Nephron (organoid): ENCODE results near the gene MAGI1.

ENCODE experiments used
- H3K27ac Mint-ChIP-seq, 3 experiments: 2 replicates each; pipeline ENCODE4 v1.8.0; 2020; ENCODE audit warnings: mixed read lengths in 3 of 3, mild to moderate bottlenecking in 2 of 3, moderate library complexity in 1 of 3
- H3K27me3 Mint-ChIP-seq: 2 replicates; pipeline ENCODE4 v1.8.0; 2021; ENCODE audit warnings: low read depth, mild to moderate bottlenecking, moderate library complexity, mixed read lengths
- H3K36me3 Mint-ChIP-seq: 2 replicates; pipeline ENCODE4 v1.8.0; 2020; ENCODE audit warnings: low read depth, mixed read lengths
- H3K4me1 Mint-ChIP-seq: 2 replicates; pipeline ENCODE4 v1.8.0; 2020; ENCODE audit warnings: mixed read lengths
- H3K4me3 Mint-ChIP-seq, 3 experiments: 2 replicates each; pipeline ENCODE4 v1.8.0; 2020; ENCODE audit warnings: mild to moderate bottlenecking in 3 of 3, mixed read lengths in 3 of 3, moderate library complexity in 2 of 3
- H3K9me3 Mint-ChIP-seq: 2 replicates; pipeline ENCODE4 v1.8.0; 2020; ENCODE audit warnings: mixed read lengths
- TF ChIP-seq, protein P1 (sequence below), 3 experiments: fragments of 200-600 bp; sonication (generic); IDR thresholded peaks; one replicate each; pipeline ENCODE4 v1.5.0; 2021; ENCODE audit warnings: antibody characterized with exemption in 3 of 3; ENCODE audit not compliant: unreplicated experiment in 3 of 3

The MAGI1 gene

DNA sequence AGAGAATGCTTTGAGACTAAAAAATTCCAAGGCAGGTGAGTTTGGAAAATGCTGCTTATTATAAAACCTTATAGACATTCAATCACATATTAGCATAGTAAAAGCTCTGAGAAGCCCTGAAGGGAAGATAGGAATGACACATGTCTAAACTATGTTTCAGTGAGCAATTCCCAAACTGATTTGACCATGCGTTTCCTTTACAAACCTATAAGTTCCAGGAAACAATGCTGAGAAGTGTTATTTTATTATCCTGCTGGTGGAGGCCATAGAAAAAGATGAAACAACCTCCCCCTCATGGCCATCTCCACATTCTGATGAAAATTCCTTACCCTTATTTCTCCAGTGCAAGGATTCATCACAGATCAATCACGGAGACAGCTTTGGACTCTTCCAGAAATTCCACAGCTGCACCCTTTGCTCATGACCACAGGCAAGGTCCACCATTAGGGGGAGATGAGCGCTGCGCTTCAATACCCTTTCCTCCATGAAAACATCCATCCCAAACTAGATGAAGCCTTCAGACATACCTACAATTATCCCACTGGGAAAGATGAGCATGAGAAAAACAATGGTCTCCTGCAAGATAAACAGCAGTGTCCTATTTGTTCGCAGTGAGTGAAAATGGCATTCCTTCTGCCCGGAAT, 372.1 kb downstream of the MAGI1 start:
- Mint-ChIP-seq H3K27ac (peak overlapping the region in 1 of 3 experiments; percentile 25), H3K9me3 (no peaks in the 10 kb centered on the region), H3K4me3 (no peak overlapping the region), H3K4me1 (peaks cover 15% of the 10 kb centered on the region), H3K27me3 (no peaks in the 10 kb centered on the region), H3K36me3 (no peaks in the 10 kb centered on the region)
- TF ChIP-seq, protein P1, sequence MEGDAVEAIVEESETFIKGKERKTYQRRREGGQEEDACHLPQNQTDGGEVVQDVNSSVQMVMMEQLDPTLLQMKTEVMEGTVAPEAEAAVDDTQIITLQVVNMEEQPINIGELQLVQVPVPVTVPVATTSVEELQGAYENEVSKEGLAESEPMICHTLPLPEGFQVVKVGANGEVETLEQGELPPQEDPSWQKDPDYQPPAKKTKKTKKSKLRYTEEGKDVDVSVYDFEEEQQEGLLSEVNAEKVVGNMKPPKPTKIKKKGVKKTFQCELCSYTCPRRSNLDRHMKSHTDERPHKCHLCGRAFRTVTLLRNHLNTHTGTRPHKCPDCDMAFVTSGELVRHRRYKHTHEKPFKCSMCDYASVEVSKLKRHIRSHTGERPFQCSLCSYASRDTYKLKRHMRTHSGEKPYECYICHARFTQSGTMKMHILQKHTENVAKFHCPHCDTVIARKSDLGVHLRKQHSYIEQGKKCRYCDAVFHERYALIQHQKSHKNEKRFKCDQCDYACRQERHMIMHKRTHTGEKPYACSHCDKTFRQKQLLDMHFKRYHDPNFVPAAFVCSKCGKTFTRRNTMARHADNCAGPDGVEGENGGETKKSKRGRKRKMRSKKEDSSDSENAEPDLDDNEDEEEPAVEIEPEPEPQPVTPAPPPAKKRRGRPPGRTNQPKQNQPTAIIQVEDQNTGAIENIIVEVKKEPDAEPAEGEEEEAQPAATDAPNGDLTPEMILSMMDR (IDR thresholded peaks at IDR 0.05; ENCODE audit: unreplicated experiment in 3 of 3), result no peak

DNA sequence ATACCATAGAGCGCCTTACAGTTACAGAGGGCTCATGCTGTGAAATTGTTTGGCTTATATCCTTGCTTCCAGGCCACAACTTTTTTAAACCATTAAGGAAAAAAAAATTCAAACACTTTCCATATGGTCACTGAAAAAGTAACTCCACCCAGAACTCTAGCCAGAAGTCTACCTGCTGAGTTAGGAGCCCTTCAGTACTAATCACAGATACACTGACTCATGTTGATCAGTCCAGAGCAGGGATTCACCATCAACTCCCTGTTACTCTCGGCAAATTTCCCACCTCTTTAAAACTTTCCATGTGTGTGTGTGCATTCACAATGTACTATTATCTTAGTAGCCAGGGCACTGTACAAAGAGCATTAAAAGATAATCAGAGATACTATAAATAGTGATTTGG, 372.8 kb downstream of the MAGI1 start:
- H3K9me3 Mint-ChIP-seq, result no peaks in the 10 kb centered on the region
- TF ChIP-seq, protein P1 (IDR thresholded peaks at IDR 0.05; ENCODE audit: unreplicated experiment in 3 of 3), result no peak
- no peaks in the 10 kb centered on the region for H3K36me3 Mint-ChIP-seq
- no peak overlapping the region for H3K4me3 Mint-ChIP-seq
- no peaks in the 10 kb centered on the region for H3K27me3 Mint-ChIP-seq
- H3K27ac Mint-ChIP-seq, result peak overlapping the region in 1 of 3 experiments; percentile 1
- H3K4me1 Mint-ChIP-seq, result peaks cover 15% of the 10 kb centered on the region

DNA sequence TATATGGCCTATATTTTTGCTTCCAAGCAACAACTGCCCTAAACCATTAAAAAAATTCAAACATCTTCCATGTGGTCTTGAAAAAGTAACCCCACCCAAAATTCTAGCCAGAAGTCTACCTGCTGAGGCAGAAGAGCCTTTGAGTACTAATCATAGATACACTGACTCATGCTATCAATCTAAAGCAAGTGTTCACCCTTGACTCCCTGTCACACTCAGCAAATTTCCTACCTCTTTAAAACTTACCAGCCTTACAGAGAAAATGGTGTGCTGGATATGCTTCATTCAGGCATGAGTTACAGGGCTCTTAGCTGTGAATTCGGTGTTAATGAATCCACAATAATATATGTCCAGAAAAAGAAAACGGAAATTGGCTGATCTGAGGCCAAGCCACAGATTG, 373.8 kb downstream of the MAGI1 start:
- TF ChIP-seq, protein P1 (IDR thresholded peaks at IDR 0.05; ENCODE audit: unreplicated experiment in 3 of 3), result no peak
- H3K27ac Mint-ChIP-seq, result peak overlapping the region in 2 of 3 experiments; percentile 1 to 43
- no peak overlapping the region for H3K4me3 Mint-ChIP-seq
- no peaks in the 10 kb centered on the region for H3K9me3 Mint-ChIP-seq
- H3K36me3 Mint-ChIP-seq, result no peaks in the 10 kb centered on the region
- peaks cover 15% of the 10 kb centered on the region for H3K4me1 Mint-ChIP-seq
- no peaks in the 10 kb centered on the region for H3K27me3 Mint-ChIP-seq

DNA sequence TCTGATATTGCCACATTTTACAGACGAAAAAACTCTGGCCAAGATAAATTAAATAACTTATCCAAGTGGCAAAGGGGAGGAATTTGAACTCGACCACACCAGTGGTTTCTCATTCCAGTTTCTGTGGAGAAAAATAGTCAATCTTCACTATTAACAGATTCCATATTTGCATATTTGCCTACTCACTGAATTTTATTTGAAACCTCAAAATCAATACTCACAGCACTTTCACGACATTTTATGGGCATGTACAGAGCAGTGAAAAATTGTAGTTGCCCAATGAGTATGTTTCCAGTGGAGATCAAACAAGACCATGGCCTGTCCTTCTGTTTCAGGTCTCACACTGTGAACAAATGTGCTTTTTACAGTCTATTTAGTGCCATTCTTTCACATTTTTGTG, 374.3 kb downstream of the MAGI1 start:
- TF ChIP-seq, protein P1 (IDR thresholded peaks at IDR 0.05; ENCODE audit: unreplicated experiment in 3 of 3), result no peak
- Mint-ChIP-seq H3K27ac (no peak overlapping the region), H3K36me3 (no peaks in the 10 kb centered on the region), H3K27me3 (no peaks in the 10 kb centered on the region), H3K4me1 (peaks cover 15% of the 10 kb centered on the region), H3K4me3 (no peak overlapping the region), H3K9me3 (no peaks in the 10 kb centered on the region)

DNA sequence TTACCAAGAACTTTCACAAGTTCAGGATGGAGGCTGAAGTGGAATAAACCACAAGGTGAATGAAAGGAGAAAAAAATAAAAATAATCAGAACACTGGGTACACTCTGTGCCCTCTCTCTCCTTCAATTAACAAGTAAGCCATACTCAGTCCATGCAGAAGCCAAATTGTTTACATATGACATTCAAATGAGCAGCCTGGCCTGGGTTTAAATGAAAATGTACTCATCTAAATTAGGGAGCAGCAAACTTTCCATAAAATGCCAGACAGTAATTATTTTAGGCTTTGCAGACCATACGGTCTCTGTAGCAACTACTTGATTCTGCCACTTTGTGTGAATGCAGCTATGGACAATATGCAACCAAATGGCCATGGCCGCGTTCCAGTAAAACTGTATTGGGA, 376.6 kb downstream of the MAGI1 start:
- Mint-ChIP-seq H3K4me3 (no peak overlapping the region), H3K27ac (no peak overlapping the region)

More for the DNA sequence above, 376.6 kb downstream of the MAGI1 start:
- no peaks in the 10 kb centered on the region for H3K27me3 Mint-ChIP-seq
- no peaks in the 10 kb centered on the region for H3K9me3 Mint-ChIP-seq
- TF ChIP-seq, protein P1 (IDR thresholded peaks at IDR 0.05; ENCODE audit: unreplicated experiment in 3 of 3), result no peak
- no peaks in the 10 kb centered on the region for H3K36me3 Mint-ChIP-seq
- peaks cover 15% of the 10 kb centered on the region for H3K4me1 Mint-ChIP-seq
